Fibroblast of lung (primary cell): Measurements from ENCODE around the gene TRAPPC1. TPM values are rescaled to one million over a fixed set of nuclear protein-coding genes. Genes with fewer than 3 reads are reported as not detected.

Experiments used
- DNase-seq, 2 donors: peaks; one replicate each; pipeline versions ENCODE4 v3.0.0 to v3.0.0-alpha.2; 2010; ENCODE audit warnings: low read depth in 2 of 2
- H2AFZ ChIP-seq: 2 replicates; pipeline ENCODE4 v1.5.1; 2012; ENCODE audit warnings: low read length, control low read depth, inconsistent platforms
- H3K27ac ChIP-seq: 2 replicates; pipeline ENCODE4 v1.5.1; 2011; ENCODE audit warnings: low read length, control low read depth; ENCODE audit not compliant: insufficient read depth
- H3K27me3 ChIP-seq: 2 replicates; pipeline ENCODE4 v1.5.1; 2011; ENCODE audit warnings: mild to moderate bottlenecking, low read length; ENCODE audit not compliant: control insufficient read depth, insufficient read depth
- H3K36me3 ChIP-seq: 2 replicates; pipeline ENCODE4 v1.5.1; 2011; ENCODE audit warnings: low read length; ENCODE audit not compliant: control insufficient read depth, insufficient read depth
- H3K4me1 ChIP-seq: 2 replicates; pipeline ENCODE4 v1.5.1; 2011; ENCODE audit warnings: low read length; ENCODE audit not compliant: control insufficient read depth, insufficient read depth; ENCODE audit errors: extremely low read depth
- H3K4me2 ChIP-seq: 2 replicates; pipeline ENCODE4 v1.5.1; 2011; ENCODE audit warnings: low read length, control low read depth; ENCODE audit not compliant: insufficient read depth; ENCODE audit errors: extremely low read depth
- H3K4me3 ChIP-seq, 4 experiments: fragments of 200-600 bp in 1 of 4; sonication (generic) in 1 of 4; replicated peaks in 1 of 4; 2 replicates each; pipeline ENCODE4 v1.5.1; 2011 to 2016; ENCODE audit warnings: low read length in 4 of 4, low read depth in 3 of 4, mild to moderate bottlenecking in 3 of 4, control low read depth in 2 of 4, inconsistent platforms in 1 of 4, mixed read lengths in 1 of 4; ENCODE audit not compliant: insufficient read depth in 1 of 4; ENCODE audit errors: control extremely low read depth in 1 of 4
- H3K79me2 ChIP-seq: 2 replicates; pipeline ENCODE4 v1.5.1; 2012; ENCODE audit warnings: mild to moderate bottlenecking, low read length, inconsistent platforms; ENCODE audit not compliant: control insufficient read depth, insufficient read depth
- H3K9ac ChIP-seq: 2 replicates; pipeline ENCODE4 v1.5.1; 2011; ENCODE audit warnings: mild to moderate bottlenecking, low read length, control low read depth; ENCODE audit not compliant: insufficient read depth
- H3K9me3 ChIP-seq: 2 replicates; pipeline ENCODE4 v1.5.1; 2012; ENCODE audit warnings: low read depth, low read length; ENCODE audit not compliant: control insufficient read depth, insufficient read depth
- H4K20me1 ChIP-seq: 2 replicates; pipeline ENCODE4 v1.5.1; 2011; ENCODE audit warnings: low read length; ENCODE audit not compliant: control insufficient read depth, insufficient read depth; ENCODE audit errors: extremely low read depth
- EZH2 ChIP-seq: IDR thresholded peaks from 2 replicates; pipeline ENCODE4 v1.5.1; 2012; ENCODE audit warnings: low read length, control low read depth, mild to moderate bottlenecking; ENCODE audit errors: missing control alignments
- polyA plus RNA-seq, 2 donors: library from polyadenylated mRNA; depleted of rRNA in 1 of 2; stranded (reverse) in 1 of 2; unstranded in 1 of 2; fragments of >200 nt; gene quantifications; 2 replicates each; pipeline ENCODE4 v1.2.1, GENCODE V29; 2011 to 2012; ENCODE audit warnings: missing spikeins in 1 of 2
- total RNA-seq: library from RNA; depleted of rRNA; stranded (reverse); fragments of >200 nt; gene quantifications from 2 replicates; pipeline ENCODE4 v1.2.1, GENCODE V29; 2014
- TF ChIP-seq, protein P1 (sequence below), 2 donors: IDR thresholded peaks in 1 of 2; conservative IDR thresholded peaks in 1 of 2; 1 replicate in 1 of 2; 2 replicates in 1 of 2; pipeline ENCODE4 v1.5.1; 2011 to 2012; ENCODE audit warnings: low read length in 2 of 2, control low read depth in 1 of 2, inconsistent platforms in 1 of 2, low read depth in 1 of 2, mild to moderate bottlenecking in 1 of 2

The TRAPPC1 gene
- total and polyA plus RNA-seq, 2 donors (not counting 1 experiment from before 2014, with no cell fraction given) = 61.9 to 342 TPM

- H3K27me3 ChIP-seq = no peaks in the 10 kb centered on the region
- no peak for TF ChIP-seq EZH2
- TF ChIP-seq, protein P1, sequence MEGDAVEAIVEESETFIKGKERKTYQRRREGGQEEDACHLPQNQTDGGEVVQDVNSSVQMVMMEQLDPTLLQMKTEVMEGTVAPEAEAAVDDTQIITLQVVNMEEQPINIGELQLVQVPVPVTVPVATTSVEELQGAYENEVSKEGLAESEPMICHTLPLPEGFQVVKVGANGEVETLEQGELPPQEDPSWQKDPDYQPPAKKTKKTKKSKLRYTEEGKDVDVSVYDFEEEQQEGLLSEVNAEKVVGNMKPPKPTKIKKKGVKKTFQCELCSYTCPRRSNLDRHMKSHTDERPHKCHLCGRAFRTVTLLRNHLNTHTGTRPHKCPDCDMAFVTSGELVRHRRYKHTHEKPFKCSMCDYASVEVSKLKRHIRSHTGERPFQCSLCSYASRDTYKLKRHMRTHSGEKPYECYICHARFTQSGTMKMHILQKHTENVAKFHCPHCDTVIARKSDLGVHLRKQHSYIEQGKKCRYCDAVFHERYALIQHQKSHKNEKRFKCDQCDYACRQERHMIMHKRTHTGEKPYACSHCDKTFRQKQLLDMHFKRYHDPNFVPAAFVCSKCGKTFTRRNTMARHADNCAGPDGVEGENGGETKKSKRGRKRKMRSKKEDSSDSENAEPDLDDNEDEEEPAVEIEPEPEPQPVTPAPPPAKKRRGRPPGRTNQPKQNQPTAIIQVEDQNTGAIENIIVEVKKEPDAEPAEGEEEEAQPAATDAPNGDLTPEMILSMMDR (conservative IDR thresholded peaks at IDR 0.05 in 1 of 2, IDR thresholded peaks at IDR 0.05 in 1 of 2; ENCODE audit: low read depth in 1 of 2, low read length in 2 of 2) = no peak
- H3K4me3 ChIP-seq = no peak overlapping the region
- H3K4me2 ChIP-seq = no peak overlapping the region
- no peaks in the 10 kb centered on the region for H4K20me1 ChIP-seq
- no peak overlapping the region for H3K9ac ChIP-seq
- H3K4me1 ChIP-seq = no peaks in the 10 kb centered on the region
- no peaks in the 10 kb centered on the region for H3K9me3 ChIP-seq
- H3K27ac ChIP-seq = no peak overlapping the region
- peaks cover 29% of the 10 kb centered on the region for H3K36me3 ChIP-seq
- no peak overlapping the region for H2AFZ ChIP-seq
- no peaks in the 10 kb centered on the region for H3K79me2 ChIP-seq
- DNase-seq = no peak
These were observed 14.7 kb upstream of the TRAPPC1 start for GRCh38 chr17:7946441-7946840.

- no peak overlapping the region for H3K4me2 ChIP-seq
- no peaks in the 10 kb centered on the region for H3K4me1 ChIP-seq
- TF ChIP-seq, protein P1 (conservative IDR thresholded peaks at IDR 0.05 in 1 of 2, IDR thresholded peaks at IDR 0.05 in 1 of 2; ENCODE audit: low read depth in 1 of 2, low read length in 2 of 2) = no peak
- TF ChIP-seq EZH2 = no peak
- no peaks in the 10 kb centered on the region for H3K9me3 ChIP-seq
- H3K27ac ChIP-seq = no peak overlapping the region
- DNase-seq = no peak
- no peaks in the 10 kb centered on the region for H3K27me3 ChIP-seq
- H4K20me1 ChIP-seq = no peaks in the 10 kb centered on the region
- H2AFZ ChIP-seq = no peak overlapping the region
- peaks cover 29% of the 10 kb centered on the region for H3K36me3 ChIP-seq
- no peak overlapping the region for H3K4me3 ChIP-seq
- no peaks in the 10 kb centered on the region for H3K79me2 ChIP-seq
- H3K9ac ChIP-seq = no peak overlapping the region
These were observed 13.9 kb upstream of the TRAPPC1 start for GRCh38 chr17:7945651-7946050.

DNA sequence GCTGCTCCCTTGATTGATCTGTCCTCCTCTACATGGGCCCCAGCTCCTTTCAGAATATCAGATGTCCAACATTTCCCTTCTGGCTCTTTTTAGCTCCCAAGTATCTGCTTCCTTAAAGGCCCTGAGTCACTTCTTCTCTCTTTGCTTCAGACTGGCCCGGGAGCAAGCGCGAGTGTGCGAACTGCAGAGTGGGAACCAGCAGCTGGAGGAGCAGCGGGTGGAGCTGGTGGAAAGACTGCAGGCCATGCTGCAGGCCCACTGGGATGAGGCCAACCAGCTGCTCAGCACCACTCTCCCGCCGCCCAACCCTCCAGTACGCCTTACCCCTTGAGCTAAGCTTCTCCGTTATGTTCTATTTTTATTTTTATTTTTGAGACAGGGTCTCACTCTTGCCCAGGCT, 12.6 kb upstream of the TRAPPC1 start:
- DNase-seq = no peak
- no peaks in the 10 kb centered on the region for H3K79me2 ChIP-seq
- no peaks in the 10 kb centered on the region for H4K20me1 ChIP-seq
- H3K27me3 ChIP-seq = no peaks in the 10 kb centered on the region
- no peaks in the 10 kb centered on the region for H3K4me1 ChIP-seq
- H3K36me3 ChIP-seq = peaks cover 31% of the 10 kb centered on the region
- no peaks in the 10 kb centered on the region for H3K9me3 ChIP-seq
- H3K9ac ChIP-seq = no peak overlapping the region
- H3K27ac ChIP-seq = no peak overlapping the region
- H3K4me2 ChIP-seq = no peak overlapping the region
- TF ChIP-seq EZH2 = no peak
- TF ChIP-seq, protein P1 (conservative IDR thresholded peaks at IDR 0.05 in 1 of 2, IDR thresholded peaks at IDR 0.05 in 1 of 2; ENCODE audit: low read depth in 1 of 2, low read length in 2 of 2) = no peak
- no peak overlapping the region for H2AFZ ChIP-seq
- H3K4me3 ChIP-seq = no peak overlapping the region
